Embryonic facial prominence (tissue), 1 donor: ENCODE results near the gene TSHZ2.
"Not testable (repeated sequence)": the region's sequence is repeated elsewhere in the genome, so short reads cannot be mapped to it uniquely, and the experiment has no call there.

Experiments
- DNase-seq: peaks from one replicate; pipeline ENCODE4 v3.0.0-alpha.2; 2016; ENCODE audit errors: extremely low spot score

TSHZ2 gene

DNA sequence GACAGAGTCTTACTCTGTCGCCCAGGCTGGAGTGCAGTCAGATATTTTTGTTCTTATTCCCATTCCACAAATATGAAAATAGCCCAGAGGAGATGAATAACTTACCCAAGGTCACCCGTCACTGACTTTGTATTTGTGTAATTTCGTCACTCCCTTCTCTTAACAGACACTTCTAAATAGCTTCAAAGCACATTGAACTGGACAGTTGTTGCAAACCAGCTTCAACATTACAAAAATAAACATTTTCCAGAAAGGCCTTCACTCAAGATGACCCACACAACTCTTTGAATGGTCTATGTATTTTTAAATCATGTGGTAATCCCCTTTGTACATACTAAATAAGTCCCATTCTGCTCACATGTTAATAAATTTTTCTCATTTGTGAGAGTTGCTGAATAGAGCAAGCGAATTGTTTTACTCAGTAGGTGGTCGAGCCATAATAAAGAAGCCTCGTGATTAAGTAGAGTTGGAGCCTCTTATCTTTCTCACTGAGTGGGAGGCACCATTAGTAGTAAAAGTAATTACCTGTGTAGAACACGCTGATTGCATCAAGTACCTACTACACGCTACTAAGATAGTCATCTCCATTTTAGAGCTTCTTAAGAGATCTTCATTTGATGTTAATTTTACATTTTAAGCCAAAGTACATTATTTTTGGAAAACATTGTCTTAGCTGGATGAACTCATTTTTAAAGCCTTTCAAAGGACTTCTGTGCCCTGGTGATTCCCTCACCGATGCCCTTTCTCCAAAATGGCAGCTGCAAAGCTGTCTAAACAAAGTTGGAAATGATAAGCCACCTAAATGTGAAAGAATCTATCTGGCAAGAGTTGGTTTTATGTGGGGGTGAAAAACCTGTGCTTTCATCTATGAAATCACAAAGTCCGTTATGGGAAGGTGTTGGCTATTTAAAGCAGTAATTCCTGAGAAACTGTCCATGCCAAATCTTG is 110.0 kb downstream of the TSHZ2 start:
- DNase-seq: no peak

DNA sequence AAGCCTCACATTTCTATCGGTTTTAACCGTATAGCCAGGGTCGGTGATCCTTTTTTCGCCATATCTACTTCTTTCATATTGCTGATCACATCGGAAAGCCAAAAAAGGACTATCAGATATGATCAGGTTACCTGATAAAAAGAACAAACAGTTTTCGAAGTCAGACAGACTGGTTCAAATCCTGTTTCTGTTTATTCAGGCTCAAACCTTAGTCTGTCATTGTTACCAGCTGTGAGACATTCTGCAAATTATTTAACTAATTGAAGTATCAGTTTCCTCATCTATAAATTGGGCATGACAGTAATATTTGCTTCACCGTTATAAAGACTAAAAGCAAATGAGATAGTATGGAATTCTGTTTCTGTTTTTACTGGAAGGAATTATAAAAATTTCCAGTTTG is 111.3 kb downstream of the TSHZ2 start:
- no peak for DNase-seq

DNA sequence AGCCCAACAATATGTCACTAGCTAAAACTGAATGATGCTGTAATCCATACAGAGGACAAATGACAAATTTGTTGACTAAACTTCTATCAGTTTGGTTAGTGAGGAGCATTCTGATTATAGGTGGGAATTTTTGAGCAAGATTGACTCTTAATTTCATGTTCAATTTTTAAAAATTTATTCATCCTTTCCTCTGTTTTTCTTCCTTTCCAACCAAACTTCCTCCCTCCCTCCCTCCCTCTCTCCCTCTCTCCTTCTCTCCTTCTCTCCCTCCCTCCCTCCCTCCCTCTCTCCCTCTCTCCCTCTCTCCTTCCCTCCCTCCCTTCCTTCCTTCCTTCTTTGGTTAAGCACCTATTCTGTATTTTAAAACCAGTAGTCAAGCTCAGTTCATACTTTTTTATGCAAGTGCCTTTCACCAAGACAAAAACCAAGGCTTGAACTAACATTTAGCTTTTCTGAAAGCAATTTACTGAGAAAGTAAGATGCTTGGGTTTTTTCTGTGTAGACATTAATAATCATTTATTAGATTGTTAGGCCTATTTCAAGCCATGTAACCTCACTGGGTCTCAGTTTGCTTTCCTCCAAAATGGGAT is 112.3 kb downstream of the TSHZ2 start:
- DNase-seq: no peak

DNA sequence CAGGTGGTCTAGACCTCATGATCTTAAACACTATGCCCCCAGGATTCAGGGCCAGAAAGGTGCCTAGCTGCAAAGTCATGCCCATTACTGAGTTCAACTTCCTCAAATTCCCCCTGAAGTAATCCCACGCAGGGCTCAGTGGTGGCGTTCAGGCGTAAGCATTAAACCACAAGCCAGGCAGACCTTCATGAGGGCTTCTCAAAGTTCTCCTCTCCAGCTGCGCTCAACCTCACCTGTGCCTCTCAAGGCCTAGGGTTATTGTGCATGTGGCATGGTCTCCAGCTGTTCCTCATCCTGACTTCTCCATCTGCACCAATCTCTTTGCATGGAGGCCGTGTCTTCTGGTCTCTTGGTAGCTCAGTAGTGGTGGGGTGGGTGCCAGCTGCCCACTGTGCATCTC is 113.6 kb downstream of the TSHZ2 start:
- no peak for DNase-seq

DNA sequence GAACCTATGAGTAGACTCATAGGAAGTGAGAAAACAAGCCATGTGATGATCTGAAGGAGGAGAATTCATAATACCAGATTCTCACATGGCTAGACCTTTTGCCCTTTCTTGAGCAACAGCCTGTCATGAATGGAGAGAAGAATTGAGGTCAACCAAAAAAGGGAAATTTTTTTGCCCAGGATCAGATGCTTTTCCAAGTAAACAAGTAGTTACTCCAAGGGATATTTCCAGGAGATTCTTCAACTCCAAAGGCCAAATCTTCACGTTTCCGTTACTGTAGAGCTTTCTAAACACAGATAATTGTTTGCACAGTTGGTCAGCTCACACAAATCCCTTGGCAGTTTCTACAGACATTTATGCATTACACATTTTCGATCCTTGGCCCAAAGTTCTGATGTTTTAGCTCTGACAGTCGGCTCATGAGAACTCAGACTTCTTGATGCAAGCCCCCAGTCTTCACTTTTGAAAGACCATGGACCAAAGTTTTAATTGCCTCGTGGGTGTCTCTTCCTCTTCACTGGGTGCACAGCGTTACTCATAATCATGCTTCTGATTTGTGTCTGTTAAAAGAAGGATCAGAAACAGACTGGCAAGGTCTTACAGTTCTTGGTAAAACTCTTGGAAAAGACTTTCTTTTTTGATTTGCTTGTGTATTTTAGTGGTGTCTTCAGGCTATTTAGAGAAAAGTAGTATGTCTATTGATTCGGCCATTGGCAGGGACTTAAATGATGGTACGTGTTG is 115.0 kb downstream of the TSHZ2 start:
- DNase-seq: no peak

DNA sequence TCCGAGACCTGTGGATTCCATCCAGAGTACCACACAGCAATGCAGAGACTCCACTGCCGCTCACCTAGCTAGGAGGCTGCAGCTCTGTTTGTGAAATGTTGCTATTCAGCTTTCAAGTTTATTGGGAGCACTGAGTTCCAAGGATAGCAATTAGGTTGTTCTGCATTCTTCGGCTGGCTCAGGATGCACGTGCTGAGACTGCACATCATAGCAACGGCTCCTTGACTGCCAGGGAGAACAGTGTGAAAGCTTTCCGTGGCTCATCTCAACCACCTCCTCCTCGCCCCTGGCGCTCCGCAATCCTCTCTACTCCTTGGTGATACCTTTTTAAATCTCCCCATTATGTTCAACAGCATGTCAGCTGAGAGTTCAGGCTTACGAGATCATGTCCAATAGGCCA is 116.6 kb downstream of the TSHZ2 start:
- no peak for DNase-seq

DNA sequence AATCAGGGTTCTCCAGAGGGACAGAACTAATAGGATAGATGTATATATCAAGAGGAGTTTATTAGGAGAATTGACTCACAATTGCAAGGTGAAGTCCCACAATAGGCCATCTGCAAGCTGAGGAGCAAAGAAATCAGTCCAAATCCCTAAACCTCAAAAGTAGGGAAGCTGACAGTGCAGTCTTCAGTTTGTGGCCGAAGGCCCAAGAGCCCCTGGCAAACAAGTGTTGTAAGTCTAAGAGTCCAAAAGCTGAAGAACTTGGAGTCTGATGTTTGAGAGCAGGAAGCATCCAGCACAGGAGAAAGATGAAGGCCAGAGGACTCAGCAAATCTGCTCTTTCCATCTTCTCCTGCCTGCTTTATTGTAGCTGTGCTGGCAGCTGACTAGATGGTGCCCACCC is 117.7 kb downstream of the TSHZ2 start:
- not testable (repeated sequence) for DNase-seq

DNA sequence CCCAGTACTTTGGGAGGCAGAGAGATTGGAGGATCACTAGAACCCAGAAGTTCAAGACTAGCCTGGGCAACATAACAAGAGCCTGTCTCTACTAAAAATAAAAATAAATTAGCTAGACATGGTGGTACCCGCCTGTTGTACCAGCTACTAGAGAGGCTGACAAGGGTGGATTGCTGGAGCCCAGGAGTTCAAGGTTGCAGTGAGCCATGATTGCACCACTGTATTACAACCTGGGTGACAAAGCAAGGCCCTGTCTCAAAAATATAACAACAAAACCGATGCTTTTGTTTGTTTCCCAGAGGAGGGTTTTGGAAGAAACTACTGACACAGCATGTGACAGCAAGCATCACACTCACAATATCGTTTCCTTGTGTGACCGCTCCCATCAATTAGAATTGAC is 119.6 kb downstream of the TSHZ2 start:
- no peak for DNase-seq

DNA sequence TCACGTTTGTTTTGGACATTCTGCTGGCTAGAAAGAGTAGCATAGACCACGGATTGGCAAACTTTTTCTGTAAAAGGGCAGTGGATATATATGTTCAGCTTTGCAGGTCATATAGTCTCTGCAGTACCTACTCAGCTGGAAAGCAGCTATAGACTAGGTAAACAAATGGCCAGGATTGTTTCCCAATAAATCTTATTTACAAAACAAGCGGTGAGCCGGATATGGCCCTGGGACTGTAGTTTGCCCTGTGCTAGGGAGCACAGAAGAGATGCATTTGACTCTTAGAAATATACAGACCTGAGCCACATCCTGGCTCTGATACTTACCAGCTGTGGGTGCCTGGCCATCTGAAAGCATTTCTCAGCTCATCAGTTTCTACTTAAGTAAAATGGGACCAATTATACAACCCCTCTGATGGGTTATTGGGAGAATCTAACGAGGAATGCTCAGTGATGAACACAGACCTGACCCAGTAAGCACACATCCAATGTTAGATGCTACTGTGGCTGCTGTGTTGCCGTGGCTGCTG is 120.7 kb downstream of the TSHZ2 start:
- DNase-seq: no peak

DNA sequence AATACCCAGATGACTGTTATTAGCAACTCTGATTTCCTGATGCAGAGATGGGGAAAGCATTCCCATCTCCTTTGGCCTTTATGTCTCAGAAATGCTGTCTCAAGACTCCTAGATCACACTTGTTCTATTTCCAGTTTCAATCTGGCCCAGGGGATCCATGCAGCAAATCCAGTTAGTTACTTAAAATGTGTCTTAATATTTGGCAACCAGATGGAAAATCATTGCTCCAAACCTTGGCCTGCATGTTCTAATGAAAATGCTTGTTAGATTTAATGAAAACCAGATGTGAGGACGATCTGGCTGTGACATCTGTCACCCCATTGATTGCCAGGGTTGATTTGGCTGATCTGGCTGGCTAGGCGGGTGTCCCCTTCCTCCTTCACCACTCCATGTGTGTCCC is 125.2 kb downstream of the TSHZ2 start:
- no peak for DNase-seq

DNA sequence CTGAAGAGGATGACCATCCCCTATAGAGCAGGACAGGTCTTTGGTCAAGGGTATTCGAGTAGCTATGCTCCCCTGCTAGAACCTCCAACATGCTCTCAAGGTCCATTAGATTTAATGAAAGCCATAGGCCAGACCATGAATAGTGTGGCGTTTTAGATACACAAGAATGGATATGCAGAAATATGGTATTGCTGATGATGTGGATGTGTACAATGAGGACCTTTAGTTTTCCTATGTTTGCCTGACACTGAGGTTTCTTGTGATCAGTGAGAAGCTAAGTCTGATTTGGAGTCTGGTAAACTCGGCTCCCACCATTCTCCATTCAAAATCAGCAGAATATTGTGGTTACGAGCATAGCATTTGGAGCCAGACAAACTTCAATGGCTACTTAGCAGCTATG is 125.6 kb downstream of the TSHZ2 start:
- no peak for DNase-seq

DNA sequence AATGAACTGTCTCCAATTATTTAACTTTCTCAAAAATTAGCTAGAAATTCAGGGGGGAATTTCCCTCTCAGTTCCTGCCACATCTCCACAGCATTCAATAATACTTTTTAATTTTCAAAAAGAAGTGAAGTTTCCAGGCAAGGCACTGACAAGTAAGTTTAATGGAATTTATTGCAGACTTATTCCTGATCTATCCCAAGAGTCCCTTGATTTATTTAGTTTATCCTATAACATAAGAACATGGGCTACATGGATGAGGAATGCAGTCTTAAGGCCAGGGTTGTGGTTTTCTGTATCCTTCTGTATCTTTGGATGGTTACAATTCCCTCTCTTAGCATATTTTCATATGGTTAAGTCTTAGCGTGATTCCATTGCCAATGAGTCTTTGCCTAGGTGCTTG is 126.5 kb downstream of the TSHZ2 start:
- no peak for DNase-seq

DNA sequence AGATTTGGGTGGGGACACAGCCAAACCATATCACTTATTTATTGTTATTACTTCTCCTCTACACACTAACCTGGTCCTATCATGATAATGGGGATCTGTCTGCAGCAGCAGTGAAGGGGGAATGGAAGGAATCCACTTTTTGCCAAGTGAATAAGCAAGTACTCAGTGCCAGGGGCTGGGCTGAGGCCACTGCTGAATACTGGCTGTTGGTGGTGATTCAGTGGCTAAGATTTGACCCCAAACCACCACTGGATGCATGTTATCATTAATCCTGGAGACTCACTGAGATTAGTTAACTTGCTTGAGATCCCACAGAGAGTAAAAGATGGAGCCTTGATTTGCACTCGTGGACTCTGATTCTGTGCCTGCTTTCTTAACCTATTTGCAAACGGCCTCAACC is 127.7 kb downstream of the TSHZ2 start:
- no peak for DNase-seq

DNA sequence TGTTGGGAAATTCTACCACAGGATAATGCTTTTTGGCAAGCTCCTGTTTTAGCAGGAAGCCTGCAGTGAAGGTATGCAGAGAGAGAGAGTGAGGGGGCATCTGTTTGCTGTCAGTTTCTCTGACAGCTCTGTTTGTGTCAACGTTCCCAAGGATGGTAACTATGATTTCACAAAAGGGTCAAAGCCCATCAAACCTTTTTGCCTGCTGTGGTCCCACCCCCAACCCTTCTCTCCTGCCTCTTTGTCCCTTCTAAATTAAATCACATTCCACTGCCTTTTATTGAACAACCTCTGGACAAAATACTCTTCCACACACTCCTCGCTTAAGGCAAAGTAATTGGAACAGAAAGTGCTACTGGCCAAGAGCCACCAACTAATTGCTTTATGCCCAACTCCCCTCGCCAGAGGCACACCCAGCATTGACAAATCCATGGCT is 128.3 kb downstream of the TSHZ2 start:
- no peak for DNase-seq

DNA sequence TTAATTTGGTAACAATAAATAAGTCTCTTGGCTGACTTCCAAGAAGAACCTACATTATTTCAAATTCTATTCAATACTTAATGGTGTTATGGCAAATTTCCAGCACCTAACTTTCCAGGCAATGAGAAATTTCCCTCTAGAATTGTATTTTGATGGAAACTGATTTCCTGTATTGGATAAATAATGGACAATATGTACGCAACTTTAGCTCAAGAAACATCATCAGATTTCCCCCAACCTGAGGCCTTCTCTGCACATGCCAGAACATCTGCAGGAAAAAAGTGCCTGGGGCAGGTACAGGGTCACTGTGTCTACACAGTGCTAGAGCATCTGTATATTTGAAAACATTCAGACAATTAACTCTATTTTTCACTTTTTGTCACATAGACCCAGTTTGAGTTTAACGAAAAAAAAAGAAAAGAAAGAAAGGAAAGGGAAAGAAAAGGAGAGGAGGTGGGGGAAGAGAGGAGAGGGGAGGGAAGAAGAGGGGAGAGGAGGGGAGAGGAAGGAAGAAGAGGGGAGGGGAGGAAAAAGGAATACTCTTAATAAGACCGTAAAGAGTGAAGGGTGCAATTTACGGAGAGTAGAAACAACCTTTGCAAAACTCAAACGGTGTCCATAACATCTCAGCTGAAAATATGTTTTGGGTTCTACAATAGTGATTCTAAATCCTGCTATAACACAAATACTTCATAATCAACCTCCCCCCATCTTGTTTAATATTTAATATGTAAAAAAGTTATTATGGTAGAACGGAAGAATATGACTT is 130.0 kb downstream of the TSHZ2 start:
- DNase-seq: no peak

DNA sequence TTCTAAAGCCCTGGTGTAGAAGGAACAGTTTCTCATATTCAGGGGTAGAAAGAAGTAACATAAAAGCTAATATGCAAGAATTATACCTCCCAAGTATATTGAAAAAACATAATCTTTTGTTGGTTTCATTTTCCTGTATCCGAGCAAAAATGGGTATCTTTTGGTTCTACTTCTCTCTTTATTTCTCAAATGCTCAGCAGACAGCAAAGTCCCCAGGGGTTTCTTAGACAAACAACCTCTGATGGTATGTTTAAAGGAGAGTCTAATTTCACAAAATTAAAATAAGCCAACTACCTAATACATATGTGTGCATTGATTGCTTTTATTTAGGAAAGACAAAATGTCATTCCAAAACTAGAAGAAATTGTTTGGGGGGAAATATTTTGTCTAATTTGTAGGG is 131.0 kb downstream of the TSHZ2 start:
- no peak for DNase-seq

DNA sequence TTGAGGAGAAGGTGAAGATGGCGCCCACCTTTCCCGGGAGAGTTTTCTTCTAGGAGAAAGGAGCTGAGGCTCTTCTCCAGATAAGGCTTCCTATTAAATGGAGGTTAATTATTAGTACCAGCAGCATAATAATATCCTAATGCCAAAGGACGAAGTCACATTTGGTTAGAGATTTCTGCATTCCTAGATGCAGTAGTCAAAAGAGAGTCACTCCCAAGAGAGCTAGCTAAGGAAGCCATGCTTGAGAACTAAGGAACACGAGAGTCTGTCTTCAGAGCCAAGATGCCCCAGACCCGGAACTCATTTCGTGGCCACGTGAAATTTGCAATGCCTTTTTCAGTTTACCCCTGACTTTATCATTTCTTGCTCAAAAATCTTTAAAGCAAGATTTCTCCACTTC is 132.7 kb downstream of the TSHZ2 start:
- no peak for DNase-seq

DNA sequence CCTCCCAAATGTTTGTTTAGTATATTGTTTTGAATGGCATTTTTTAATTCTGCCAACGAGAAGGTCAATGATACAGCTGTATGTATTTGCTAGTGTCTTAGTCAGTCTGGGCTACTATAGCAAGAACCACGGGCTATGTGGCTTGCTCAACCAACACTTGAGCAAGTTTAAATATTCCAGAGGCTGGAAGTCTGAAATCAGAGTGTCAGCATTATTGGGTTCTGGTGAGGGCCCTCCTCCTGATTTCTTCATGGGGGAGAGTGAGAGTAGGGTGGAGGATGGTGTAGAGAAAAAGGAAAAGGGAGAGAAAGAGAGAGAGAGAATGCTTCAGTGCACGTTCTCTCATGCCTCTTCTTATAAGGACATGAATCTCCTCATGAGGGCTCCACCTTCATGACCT is 144.6 kb downstream of the TSHZ2 start:
- no peak for DNase-seq

DNA sequence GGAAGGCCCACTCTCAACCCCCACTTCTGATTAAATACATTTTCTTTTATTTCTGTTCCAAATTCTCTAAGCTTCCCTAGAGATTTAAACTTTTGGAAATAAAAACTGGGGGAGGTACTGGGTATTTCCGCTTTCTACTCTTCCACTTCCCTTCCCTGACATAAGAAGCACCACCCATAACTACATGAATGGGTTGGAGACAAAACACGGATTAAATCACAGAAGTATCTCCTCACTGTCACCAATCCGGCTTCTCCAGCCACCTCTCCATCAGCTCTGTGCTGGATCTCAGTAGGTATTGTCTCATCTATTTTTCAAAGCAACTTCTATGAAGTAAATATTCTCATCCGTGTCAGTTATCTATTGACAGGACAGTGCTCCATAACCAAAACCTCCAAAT is 150.7 kb downstream of the TSHZ2 start:
- no peak for DNase-seq

DNA sequence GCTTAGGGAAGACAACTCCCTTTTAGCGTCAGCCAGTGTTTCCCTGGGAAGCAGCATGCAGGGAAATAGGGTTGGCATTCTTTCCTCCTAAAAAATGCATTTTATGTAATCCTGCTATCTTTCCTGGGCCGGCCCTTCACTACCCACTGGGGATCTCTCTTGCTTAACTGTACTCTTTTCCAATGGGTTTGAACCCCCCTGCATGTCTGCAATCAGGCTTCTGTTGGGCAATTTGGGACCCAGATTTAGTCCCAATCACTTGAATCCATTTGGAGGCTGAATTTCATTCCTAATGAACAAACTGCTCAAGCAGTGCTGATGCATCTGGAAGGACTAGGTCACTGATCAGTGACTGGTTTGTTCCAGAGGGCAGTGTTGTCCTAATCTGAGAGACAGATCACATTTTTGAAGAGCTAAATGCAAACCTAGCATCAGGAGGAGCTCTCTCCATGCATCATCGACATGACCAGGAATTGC is 152.0 kb downstream of the TSHZ2 start:
- DNase-seq: no peak

DNA sequence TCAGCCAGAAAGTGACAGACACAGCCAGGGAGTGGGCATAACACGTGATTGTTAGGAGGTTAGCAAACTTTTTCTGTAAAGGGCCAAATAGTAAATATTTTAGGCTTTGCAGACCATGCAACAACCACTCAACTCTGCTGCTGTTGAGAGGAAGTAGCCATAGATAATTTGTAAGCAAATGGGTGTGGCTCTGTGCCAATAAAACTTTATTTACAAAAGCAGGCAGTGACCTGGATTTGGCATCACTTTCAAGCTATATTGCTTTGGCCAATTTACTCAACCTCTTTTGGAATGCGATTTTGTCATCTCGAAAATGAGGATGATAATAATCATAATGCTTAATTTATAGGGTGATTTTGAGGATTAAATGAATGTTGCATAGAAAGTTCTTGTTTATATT is 152.6 kb downstream of the TSHZ2 start:
- DNase-seq: no peak

DNA sequence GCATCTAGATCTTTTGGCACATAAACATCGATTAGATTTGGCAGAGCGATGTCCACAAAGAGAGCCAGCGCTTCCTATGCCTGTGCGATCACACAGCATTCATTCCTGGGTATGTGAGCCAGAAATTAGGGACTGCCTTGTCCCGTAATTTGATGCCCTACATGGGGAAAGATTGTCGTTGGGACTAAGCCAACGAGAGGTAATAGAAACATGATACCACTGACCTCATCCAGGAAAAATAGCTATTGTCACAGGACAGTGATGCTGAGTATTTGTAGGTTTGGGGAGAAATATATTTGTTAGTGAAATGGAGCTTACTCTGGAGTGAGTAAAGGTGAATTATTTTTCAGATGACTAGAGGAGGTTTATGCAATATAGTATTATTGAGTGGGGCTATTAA is 154.0 kb downstream of the TSHZ2 start:
- no peak for DNase-seq
